Lower leg skin (tissue), 4 donors: Measurements from ENCODE around the gene SSR1. TPM values are rescaled to one million over a fixed set of nuclear protein-coding genes. Genes with fewer than 3 reads are reported as not detected.
"Not testable (repeated sequence)": the region's sequence is repeated elsewhere in the genome, so short reads cannot be mapped to it uniquely, and the experiment has no call there.

Experiments used
- DNase-seq, 2 donors: peaks; one replicate each; pipeline ENCODE4 v3.0.0-alpha.2; 2019; ENCODE audit warnings: low spot score in 2 of 2
- H3K4me3 ChIP-seq: fragments of 200-600 bp; sonication (generic); 2 replicates; pipeline ENCODE4 v1.5.1; 2017; ENCODE audit warnings: mild to moderate bottlenecking, low read depth; ENCODE audit not compliant: poor library complexity, severe bottlenecking
- CTCF ChIP-seq, 3 donors: fragments of 450-650 bp; IDR thresholded peaks; one replicate each; pipeline ENCODE4 v1.5.1; 2016; ENCODE audit warnings: antibody characterized with exemption in 3 of 3, mild to moderate bottlenecking in 3 of 3, moderate library complexity in 2 of 3
- POLR2A ChIP-seq, 2 donors: fragments of 450-650 bp; IDR thresholded peaks; one replicate each; pipeline ENCODE4 v1.6.1; 2016 to 2017; ENCODE audit warnings: antibody characterized with exemption in 2 of 2, mild to moderate bottlenecking in 1 of 2, moderate library complexity in 1 of 2
- WGBS, 2 donors: methylation state at CpG; one replicate each; pipeline ENCODE4 v1.1.5; 2018; 5-methylcytosine and 5-hydroxymethylcytosine counted together
- intact Hi-C: fragments of 100-400 bp; cut with DNase I; formaldehyde crosslinking; loops from one replicate; pipeline ENCODE4 v1.15.0; 2023; ENCODE audit warnings: low total_unique reads
- total RNA-seq, 4 donors: library from RNA; depleted of rRNA; stranded (reverse); fragments of >200 nt; gene quantifications; one replicate each; pipeline ENCODE4 v1.1.0, GENCODE V29; 2016

Gene SSR1
- total RNA-seq, 4 donors from 2014 or later = 31.4 to 42.9 (median 35.3) TPM

GRCh38 chr6:7317538-7317937 lies 4.5 kb upstream of the SSR1 start:
- WGBS, 2 donors = 87 to 89% methylated on average over 9 of the region's 9 CpGs
- no peak overlapping the region for H3K4me3 ChIP-seq
- intact Hi-C loops = no loop called here

DNA sequence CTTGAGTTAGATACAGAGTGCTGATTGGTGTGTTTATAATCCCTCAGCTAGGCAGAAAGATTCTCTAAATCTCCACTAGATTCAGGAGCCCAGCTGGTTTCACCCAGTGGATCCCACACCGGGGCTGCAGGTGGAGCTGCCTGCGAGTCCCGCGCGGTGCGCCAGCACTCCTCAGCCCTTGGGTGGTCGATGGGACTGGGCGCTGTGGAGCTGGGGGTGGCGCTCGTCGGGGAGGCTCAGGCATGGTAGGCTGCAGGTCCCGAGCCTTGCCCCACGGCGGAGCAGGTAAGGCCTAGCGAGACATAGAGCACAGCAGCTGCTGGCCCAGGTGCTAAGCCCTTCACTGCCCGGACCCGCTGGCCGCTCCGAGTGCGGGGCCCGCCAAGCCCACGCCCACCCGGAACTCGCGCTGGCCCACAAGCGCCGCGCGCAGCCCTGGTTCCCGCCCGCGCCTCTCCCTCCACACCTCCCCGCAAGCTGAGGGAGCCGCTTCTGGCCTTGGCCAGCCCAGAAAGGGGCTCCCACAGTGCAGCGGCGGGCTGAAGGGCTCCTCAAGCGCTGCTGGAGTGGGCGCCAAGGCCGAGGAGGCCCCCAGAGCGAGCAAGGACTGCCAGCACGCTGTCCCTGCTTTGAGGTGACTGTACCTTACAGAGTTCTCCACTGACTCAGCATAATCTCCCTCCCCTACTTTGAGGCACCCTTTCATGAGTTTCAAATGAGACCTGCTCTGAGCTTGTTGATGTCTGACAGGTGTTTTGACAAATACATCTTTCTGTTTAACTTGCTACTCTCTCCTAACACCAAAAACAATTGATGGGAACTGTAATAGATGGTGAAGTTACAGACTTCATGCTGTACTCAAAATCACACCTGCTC lies 3.9 kb upstream of the SSR1 start:
- TF ChIP-seq POLR2A (IDR thresholded peaks at IDR 0.05) (no peak), CTCF (IDR thresholded peaks at IDR 0.05) (no peak)
- intact Hi-C loops = no loop called here
- 96% methylated on average over 37 to 41 of the region's 41 CpGs for WGBS, 2 donors
- DNase-seq = no peak
- H3K4me3 ChIP-seq = no peak overlapping the region

More at GRCh38 chr6:7317538-7317937, 4.5 kb upstream of the SSR1 start:
- no peak for TF ChIP-seq POLR2A (IDR thresholded peaks at IDR 0.05)
- no peak for TF ChIP-seq CTCF (IDR thresholded peaks at IDR 0.05)
- no peak for DNase-seq

GRCh38 chr6:7315948-7316365 lies 3.0 kb upstream of the SSR1 start:
- TF ChIP-seq POLR2A (IDR thresholded peaks at IDR 0.05) = no peak
- TF ChIP-seq CTCF (IDR thresholded peaks at IDR 0.05) = no peak
- intact Hi-C loops = no loop called here
- no peak for DNase-seq
- H3K4me3 ChIP-seq = no peak overlapping the region
- 85 to 89% methylated on average over 6 of the region's 6 CpGs for WGBS, 2 donors

DNA sequence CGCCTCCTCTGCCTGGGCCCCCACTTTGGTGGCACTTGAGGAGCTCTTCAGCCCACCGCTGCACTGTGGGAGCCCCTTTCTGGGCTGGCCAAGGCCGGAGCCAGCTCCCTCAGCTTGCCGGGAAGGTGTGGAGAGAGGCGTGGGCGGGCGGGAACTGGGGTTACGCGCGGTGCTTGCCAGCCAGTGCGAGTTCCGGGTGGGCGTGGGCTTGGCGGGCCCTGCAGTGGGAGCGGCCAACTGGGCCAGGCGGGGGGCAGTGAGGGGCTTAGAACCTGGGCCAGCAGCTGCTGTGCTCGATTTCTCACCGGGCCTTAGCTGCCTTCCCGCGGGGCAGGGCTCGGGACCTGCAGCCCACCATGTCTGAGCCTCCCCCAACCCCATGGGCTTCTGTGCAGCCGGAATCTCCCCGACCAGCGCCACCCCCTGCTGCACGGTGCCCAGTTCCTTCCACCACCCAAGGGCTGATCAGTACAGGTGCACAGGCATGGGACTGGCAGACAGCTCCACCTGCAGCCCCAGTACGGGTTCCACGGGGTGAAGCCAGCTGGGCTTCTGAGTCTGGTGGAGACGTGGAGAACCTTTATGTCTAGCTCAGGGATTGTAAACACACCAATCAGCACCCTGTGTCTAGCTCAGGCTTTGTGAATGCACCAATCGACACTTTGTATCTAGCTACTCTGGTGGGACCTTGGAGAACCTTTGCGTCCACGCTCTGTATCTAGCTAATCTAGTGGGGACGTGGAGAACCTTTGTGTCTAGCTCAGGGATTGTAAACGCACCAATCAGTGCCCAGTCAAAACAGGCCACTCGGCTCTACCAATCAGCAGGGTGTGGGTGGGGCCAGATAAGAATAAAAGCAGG lies 2.3 kb upstream of the SSR1 start:
- H3K4me3 ChIP-seq, intact Hi-C loops, DNase-seq: not testable (repeated sequence)
- 87 to 90% methylated on average over 26 to 34 of the region's 34 CpGs for WGBS, 2 donors

DNA sequence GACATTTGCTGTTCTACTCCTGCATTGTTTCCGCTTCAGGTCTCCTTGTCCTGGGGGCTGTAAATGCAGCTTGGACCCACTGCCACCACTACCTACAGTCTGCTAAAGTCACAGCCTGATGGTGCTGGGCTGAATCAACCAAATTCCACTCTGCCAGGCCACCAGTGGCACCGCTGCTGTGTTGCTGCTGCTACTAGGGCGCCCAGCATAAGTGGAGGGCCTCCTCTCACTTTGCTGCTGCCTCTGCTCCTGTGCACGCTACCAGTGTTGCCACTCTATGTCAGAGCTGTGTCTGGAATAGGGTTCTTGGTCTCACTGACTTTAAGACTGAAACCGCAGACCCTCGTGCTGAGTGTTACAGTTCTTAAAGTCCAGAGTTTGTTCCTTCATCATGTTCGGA lies 1.4 kb upstream of the SSR1 start:
- H3K4me3 ChIP-seq = no peak overlapping the region
- DNase-seq = no peak
- intact Hi-C loops = no loop called here
- 89 to 91% methylated on average over 7 of the region's 7 CpGs for WGBS, 2 donors
- TF ChIP-seq POLR2A (IDR thresholded peaks at IDR 0.05) = no peak
- no peak for TF ChIP-seq CTCF (IDR thresholded peaks at IDR 0.05)
